ENCODE measurements around the gene TDRD1.

GRCh38 chr10:114266521-114266920 is 87.4 kb downstream of the TDRD1 start:
- TF ChIP-seq POLR2A (IDR thresholded peaks at IDR 0.05) (no peak), CTCF (IDR thresholded peaks at IDR 0.05) (no peak), POLR2AphosphoS5 (IDR thresholded peaks at IDR 0.05) (peak in 2 of 3 donors; percentile 13 to 61), EP300 (IDR thresholded peaks at IDR 0.05) (no peak)

Measured in stomach (tissue), 4 donors.